Smooth muscle cell (in vitro differentiated cells): ENCODE measurements around the gene PIMREG. TPM values are rescaled to one million over a fixed set of nuclear protein-coding genes. Genes with fewer than 3 reads are reported as not detected.

Experiments used
- DNase-seq: peaks from one replicate; lab custom pipeline; 2025; ENCODE audit not compliant: unreplicated experiment; lab: John Stamatoyannopoulos, UW
- H2AFZ ChIP-seq: fragments of 200-600 bp; sonication (generic); 2 replicates; pipeline ENCODE4 v1.6.0; 2016; ENCODE audit warnings: antibody characterized with exemption, low read depth, mild to moderate bottlenecking
- H3F3A ChIP-seq: fragments of 200-600 bp; sonication (generic); 2 replicates; pipeline ENCODE4 v1.6.0; 2017; ENCODE audit warnings: antibody characterized with exemption, low read depth
- H3K27ac ChIP-seq: fragments of 200-600 bp; sonication (generic); 2 replicates; pipeline ENCODE4 v1.5.1; 2016; ENCODE audit warnings: low read depth, mild to moderate bottlenecking
- H3K27me3 ChIP-seq: fragments of 200-600 bp; sonication (generic); 2 replicates; pipeline ENCODE4 v1.6.1; 2016; ENCODE audit warnings: low read depth, mild to moderate bottlenecking
- H3K36me3 ChIP-seq: fragments of 200-600 bp; sonication (generic); 2 replicates; pipeline ENCODE4 v1.5.1; 2016; ENCODE audit warnings: low read depth
- H3K4me1 ChIP-seq: fragments of 200-600 bp; sonication (generic); 2 replicates; pipeline ENCODE4 v1.5.1; 2016; ENCODE audit warnings: low read depth
- H3K4me2 ChIP-seq: fragments of 200-600 bp; sonication (generic); 2 replicates; pipeline ENCODE4 v1.6.0; 2016; ENCODE audit warnings: mild to moderate bottlenecking
- H3K4me3 ChIP-seq: fragments of 200-600 bp; sonication (generic); 2 replicates; pipeline ENCODE4 v1.5.1; 2016; ENCODE audit warnings: mild to moderate bottlenecking
- H3K79me2 ChIP-seq: fragments of 200-600 bp; sonication (generic); 2 replicates; pipeline ENCODE4 v1.6.0; 2016; ENCODE audit warnings: low read depth, mild to moderate bottlenecking
- H3K9ac ChIP-seq: fragments of 200-600 bp; sonication (generic); 2 replicates; pipeline ENCODE4 v1.6.0; 2016; ENCODE audit warnings: low read depth
- H3K9me3 ChIP-seq: fragments of 200-600 bp; sonication (generic); replicated peaks from 2 replicates; pipeline ENCODE4 v1.5.1; 2016; ENCODE audit warnings: low read depth
- H4K20me1 ChIP-seq: fragments of 200-600 bp; sonication (generic); 2 replicates; pipeline ENCODE4 v1.6.0; 2016; ENCODE audit warnings: low read depth
- WGBS: methylation state at CpG from one replicate; pipeline ENCODE4 v1.1.7; 2016; ENCODE audit warnings: low lambda C conversion rate; 5-methylcytosine and 5-hydroxymethylcytosine counted together
- polyA plus RNA-seq: library from polyadenylated mRNA; unstranded; fragments of >200 nt; fragmentation: Nextera tagmentation; extraction: Ambion mirVana; gene quantifications from 2 replicates; pipeline ENCODE4 v1.2.1, GENCODE V29; 2016
- total RNA-seq: library from RNA; depleted of rRNA; stranded (reverse); fragments of >200 nt; gene quantifications from 2 replicates; pipeline ENCODE4 v1.2.3, GENCODE V29; 2014
- TF ChIP-seq, protein P1 (sequence below): fragments of 200-600 bp; sonication (generic); IDR thresholded peaks from 2 replicates; pipeline ENCODE4 v1.5.1; 2017; ENCODE audit warnings: borderline replicate concordance, mild to moderate bottlenecking, antibody characterized with exemption; ENCODE audit not compliant: insufficient read depth, poor library complexity, severe bottlenecking

The PIMREG gene
- total and polyA plus RNA-seq, 2 experiments from 2014 or later, result 3.5 to 11.7 TPM

DNA sequence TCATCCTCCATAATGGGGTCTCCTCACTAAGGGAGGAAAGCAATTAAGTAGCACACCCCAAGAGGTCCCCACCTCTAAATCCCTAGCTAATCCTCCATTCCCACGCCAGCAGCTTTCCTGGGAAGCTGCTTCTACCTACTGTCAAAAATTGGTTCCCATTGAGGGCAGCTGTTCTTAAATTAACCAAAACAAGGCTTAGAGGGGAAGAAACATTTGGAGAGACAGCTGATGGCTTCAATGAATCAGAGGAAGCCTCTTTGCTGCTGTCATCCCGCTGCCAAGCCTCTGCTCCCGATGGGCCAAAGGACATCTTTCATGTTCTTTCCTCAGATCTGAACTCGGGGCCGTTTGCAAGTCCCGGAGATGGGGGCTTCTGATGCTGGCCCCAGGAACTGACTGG lies 36.0 kb upstream of the PIMREG start:
- Histone ChIP-seq H3K4me2 (no peak overlapping the region), H3K36me3 (no peaks in the 10 kb centered on the region), H3K9me3 (no peaks in the 10 kb centered on the region), H3K9ac (no peak overlapping the region), H4K20me1 (no peaks in the 10 kb centered on the region), H3K27ac (no peak overlapping the region), H3K4me3 (no peak overlapping the region), H3K4me1 (no peaks in the 10 kb centered on the region), H3K27me3 (no peaks in the 10 kb centered on the region), H3F3A (no peaks in the 10 kb centered on the region), H2AFZ (no peak overlapping the region), H3K79me2 (no peaks in the 10 kb centered on the region)
- DNase-seq, result no peak
- WGBS, result 89% methylated on average over 6 of the region's 6 CpGs
- TF ChIP-seq, protein P1, sequence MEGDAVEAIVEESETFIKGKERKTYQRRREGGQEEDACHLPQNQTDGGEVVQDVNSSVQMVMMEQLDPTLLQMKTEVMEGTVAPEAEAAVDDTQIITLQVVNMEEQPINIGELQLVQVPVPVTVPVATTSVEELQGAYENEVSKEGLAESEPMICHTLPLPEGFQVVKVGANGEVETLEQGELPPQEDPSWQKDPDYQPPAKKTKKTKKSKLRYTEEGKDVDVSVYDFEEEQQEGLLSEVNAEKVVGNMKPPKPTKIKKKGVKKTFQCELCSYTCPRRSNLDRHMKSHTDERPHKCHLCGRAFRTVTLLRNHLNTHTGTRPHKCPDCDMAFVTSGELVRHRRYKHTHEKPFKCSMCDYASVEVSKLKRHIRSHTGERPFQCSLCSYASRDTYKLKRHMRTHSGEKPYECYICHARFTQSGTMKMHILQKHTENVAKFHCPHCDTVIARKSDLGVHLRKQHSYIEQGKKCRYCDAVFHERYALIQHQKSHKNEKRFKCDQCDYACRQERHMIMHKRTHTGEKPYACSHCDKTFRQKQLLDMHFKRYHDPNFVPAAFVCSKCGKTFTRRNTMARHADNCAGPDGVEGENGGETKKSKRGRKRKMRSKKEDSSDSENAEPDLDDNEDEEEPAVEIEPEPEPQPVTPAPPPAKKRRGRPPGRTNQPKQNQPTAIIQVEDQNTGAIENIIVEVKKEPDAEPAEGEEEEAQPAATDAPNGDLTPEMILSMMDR, result no peak

GRCh38 chr17:6408735-6409134 lies 35.5 kb upstream of the PIMREG start:
- TF ChIP-seq, protein P1, result no peak
- Histone ChIP-seq H3F3A (no peaks in the 10 kb centered on the region), H3K4me3 (no peak overlapping the region), H3K27ac (no peak overlapping the region), H3K9ac (no peak overlapping the region), H3K4me1 (no peaks in the 10 kb centered on the region), H3K79me2 (no peaks in the 10 kb centered on the region), H3K36me3 (no peaks in the 10 kb centered on the region), H3K27me3 (no peaks in the 10 kb centered on the region), H3K4me2 (no peak overlapping the region), H2AFZ (no peak overlapping the region), H3K9me3 (no peaks in the 10 kb centered on the region), H4K20me1 (no peaks in the 10 kb centered on the region)
- DNase-seq, result no peak
- WGBS, result 83% methylated on average over 10 of the region's 10 CpGs

DNA sequence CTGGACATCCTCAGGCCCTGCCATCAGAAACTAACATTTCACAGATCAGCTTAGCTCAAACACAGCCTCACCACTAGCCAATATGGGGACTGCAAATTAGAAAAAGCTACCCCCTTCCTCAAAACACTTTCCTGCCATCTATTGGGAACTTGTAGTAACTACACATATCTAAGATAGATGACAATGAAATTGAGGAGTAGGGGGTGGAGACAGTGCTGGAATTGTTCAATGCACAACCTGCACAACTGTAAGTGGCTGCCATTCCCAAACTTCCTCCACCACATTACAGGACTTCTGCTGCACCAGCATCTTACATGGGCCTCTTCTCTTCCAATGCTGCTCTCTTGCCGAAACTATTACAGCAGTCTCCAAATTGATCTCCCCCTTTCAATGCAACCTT lies 31.2 kb upstream of the PIMREG start:
- no peaks in the 10 kb centered on the region for H3K79me2 ChIP-seq
- TF ChIP-seq, protein P1, result peak; percentile 46
- H3K36me3 ChIP-seq, result no peaks in the 10 kb centered on the region
- no peaks in the 10 kb centered on the region for H3F3A ChIP-seq
- no peak overlapping the region for H3K4me2 ChIP-seq
- no peak overlapping the region for H3K9ac ChIP-seq
- H3K4me1 ChIP-seq, result no peaks in the 10 kb centered on the region
- no peak overlapping the region for H3K4me3 ChIP-seq
- no peak overlapping the region for H2AFZ ChIP-seq
- H3K27me3 ChIP-seq, result no peaks in the 10 kb centered on the region
- 89% methylated on average over 1 of the region's 1 CpG for WGBS
- no peaks in the 10 kb centered on the region for H4K20me1 ChIP-seq
- H3K27ac ChIP-seq, result no peak overlapping the region
- H3K9me3 ChIP-seq, result no peaks in the 10 kb centered on the region
- DNase-seq, result no peak

GRCh38 chr17:6415616-6416015 lies 28.6 kb upstream of the PIMREG start:
- Histone ChIP-seq H3K36me3 (no peaks in the 10 kb centered on the region), H3K79me2 (no peaks in the 10 kb centered on the region), H3K4me1 (no peaks in the 10 kb centered on the region), H3K9ac (no peak overlapping the region), H3K4me2 (no peak overlapping the region), H4K20me1 (no peaks in the 10 kb centered on the region), H3K9me3 (no peaks in the 10 kb centered on the region), H3K27me3 (peaks cover 4% of the 10 kb centered on the region), H3K4me3 (no peak overlapping the region), H2AFZ (no peak overlapping the region), H3K27ac (no peak overlapping the region), H3F3A (no peaks in the 10 kb centered on the region)
- DNase-seq, result no peak
- TF ChIP-seq, protein P1, result no peak
- 80% methylated on average over 8 of the region's 8 CpGs for WGBS
